ENCODE data around the gene TNS1.

The TNS1 gene

DNA sequence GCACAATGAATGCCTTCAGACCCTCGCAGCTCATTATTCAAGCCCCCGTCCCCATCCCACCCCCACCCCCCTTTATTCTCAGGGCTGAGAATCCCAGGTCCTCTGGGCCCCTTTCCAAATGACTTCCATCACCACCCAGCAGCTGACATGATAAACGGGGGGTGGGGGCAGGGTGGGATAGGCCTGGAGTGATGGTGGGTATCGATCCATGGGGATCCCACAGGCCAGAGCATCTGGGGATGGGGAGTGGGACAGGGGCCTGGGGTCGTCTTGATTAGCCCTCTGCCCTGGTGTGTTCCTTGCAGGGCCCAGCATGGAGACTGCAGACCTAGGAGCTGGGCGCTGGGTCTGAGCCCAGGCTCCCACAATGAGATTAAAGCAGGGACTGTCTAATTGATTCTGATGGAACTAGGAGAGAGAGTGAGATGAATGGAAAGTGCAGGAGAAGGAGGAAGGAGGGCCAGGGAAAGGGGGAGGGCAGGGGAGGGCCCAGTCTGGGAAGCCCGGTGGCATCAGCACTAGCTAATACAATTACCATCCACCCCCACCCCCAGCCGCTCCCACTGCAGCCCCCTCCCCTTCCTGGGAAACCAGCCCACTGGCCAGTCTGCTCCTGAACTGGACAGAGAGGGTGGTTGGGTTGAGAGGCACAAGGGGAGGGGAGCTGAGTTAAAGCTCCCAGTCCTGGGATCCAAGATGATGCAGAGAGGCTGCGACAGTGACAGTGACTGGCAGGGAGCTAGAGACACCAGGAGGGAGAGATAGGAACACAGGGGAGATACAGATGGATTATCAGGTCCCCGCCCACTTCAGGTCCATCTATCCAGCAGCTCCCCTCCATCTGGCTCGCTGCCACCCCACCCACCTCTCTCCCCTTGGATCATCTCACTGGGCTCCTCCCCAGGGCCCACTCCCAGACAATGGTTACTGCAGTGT, 13.1 kb upstream of the TNS1 start:
- TF ChIP-seq, protein P1, sequence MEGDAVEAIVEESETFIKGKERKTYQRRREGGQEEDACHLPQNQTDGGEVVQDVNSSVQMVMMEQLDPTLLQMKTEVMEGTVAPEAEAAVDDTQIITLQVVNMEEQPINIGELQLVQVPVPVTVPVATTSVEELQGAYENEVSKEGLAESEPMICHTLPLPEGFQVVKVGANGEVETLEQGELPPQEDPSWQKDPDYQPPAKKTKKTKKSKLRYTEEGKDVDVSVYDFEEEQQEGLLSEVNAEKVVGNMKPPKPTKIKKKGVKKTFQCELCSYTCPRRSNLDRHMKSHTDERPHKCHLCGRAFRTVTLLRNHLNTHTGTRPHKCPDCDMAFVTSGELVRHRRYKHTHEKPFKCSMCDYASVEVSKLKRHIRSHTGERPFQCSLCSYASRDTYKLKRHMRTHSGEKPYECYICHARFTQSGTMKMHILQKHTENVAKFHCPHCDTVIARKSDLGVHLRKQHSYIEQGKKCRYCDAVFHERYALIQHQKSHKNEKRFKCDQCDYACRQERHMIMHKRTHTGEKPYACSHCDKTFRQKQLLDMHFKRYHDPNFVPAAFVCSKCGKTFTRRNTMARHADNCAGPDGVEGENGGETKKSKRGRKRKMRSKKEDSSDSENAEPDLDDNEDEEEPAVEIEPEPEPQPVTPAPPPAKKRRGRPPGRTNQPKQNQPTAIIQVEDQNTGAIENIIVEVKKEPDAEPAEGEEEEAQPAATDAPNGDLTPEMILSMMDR (IDR thresholded peaks at IDR 0.05): no peak
- no peak overlapping the region for H3K27ac ChIP-seq
- no peak overlapping the region for H3K4me3 ChIP-seq (ENCODE audit: low read depth in 1 of 2, low read length in 1 of 2)
- H3K4me1 ChIP-seq (ENCODE audit: control insufficient read depth in 1 of 2, insufficient read depth in 1 of 2, low read depth in 1 of 2, low read length in 1 of 2): peaks cover 12 to 14% of the 10 kb centered on the region in 2 experiments
- no peaks in the 10 kb centered on the region for H3K36me3 ChIP-seq
- peaks cover 17% of the 10 kb centered on the region for H3K27me3 ChIP-seq
- H3K9me3 ChIP-seq: no peaks in the 10 kb centered on the region

DNA sequence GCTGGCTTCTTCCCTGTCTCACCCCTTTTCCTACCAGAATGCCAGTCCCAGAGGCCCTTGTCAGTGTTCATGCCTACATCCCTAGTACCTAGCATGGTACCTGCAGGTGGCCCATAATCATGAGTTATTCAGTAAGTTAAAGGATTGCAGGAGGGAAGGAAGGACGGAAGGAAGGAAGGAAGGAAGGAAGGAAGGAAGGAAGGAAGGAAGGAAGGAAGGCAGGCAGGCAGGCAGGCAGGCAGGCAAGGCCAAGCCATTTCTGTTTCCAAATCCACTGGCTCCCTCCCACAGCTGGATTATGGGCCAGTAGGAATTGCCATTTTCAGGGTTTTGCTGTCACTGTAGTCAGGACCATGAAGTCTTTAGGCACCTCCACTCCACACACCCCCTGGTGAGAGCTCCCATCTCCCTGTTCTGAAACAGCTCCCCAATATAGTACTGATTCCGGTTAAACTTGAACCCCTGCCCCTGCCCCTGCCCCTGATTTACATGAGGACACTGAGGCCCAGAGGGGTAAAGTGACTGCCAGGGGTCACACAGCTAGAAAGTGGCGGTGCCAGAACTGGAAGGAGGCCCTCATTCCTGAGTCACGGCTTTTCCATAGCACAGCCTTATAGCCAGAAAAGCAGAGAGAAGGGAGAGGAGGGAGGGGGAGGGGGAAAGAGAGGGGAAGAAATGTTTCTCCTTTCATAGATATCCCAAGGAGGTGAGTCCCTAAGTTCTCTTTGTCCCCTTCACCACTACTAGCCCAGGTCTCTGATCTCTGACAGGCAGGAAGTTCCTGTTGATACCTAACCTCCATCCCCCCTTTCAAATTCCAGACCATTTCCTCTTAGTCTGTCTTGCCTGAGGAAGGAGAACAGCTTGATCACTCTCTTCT, 12.2 kb upstream of the TNS1 start:
- TF ChIP-seq, protein P1 (IDR thresholded peaks at IDR 0.05): no peak
- Histone ChIP-seq H3K36me3 (no peaks in the 10 kb centered on the region), H3K4me1 (ENCODE audit: control insufficient read depth in 1 of 2, insufficient read depth in 1 of 2, low read depth in 1 of 2, low read length in 1 of 2) (peaks cover 18% of the 10 kb centered on the region in 2 experiments), H3K27me3 (peaks cover 26% of the 10 kb centered on the region), H3K27ac (no peak overlapping the region), H3K9me3 (no peaks in the 10 kb centered on the region), H3K4me3 (ENCODE audit: low read depth in 1 of 2, low read length in 1 of 2) (no peak overlapping the region)

DNA sequence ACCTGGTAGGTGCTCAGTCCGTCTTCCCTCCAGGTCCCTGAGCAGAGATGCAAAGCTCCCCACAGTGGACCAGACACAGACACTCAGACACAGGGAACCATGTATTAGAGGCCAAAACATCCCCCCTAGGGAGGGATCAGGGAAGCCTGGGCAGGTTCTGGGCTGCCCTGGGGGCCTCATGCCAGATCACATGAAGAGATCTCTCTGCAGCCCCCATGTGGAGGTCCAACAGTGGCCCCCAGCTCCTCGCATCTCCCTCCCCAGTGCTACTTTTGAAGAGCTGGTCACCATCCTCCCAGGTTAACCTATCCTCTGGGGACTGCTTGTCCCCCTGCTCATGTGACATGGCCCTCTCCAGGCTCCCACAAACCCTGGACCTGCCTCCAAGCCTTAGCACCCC, 10.5 kb upstream of the TNS1 start:
- no peak overlapping the region for H3K4me3 ChIP-seq (ENCODE audit: low read depth in 1 of 2, low read length in 1 of 2)
- H3K4me1 ChIP-seq (ENCODE audit: control insufficient read depth in 1 of 2, insufficient read depth in 1 of 2, low read depth in 1 of 2, low read length in 1 of 2): peaks cover 16 to 17% of the 10 kb centered on the region in 2 experiments
- H3K9me3 ChIP-seq: no peaks in the 10 kb centered on the region
- H3K27me3 ChIP-seq: peaks cover 42% of the 10 kb centered on the region
- no peak overlapping the region for H3K27ac ChIP-seq
- H3K36me3 ChIP-seq: no peaks in the 10 kb centered on the region
- TF ChIP-seq, protein P1 (IDR thresholded peaks at IDR 0.05): no peak

DNA sequence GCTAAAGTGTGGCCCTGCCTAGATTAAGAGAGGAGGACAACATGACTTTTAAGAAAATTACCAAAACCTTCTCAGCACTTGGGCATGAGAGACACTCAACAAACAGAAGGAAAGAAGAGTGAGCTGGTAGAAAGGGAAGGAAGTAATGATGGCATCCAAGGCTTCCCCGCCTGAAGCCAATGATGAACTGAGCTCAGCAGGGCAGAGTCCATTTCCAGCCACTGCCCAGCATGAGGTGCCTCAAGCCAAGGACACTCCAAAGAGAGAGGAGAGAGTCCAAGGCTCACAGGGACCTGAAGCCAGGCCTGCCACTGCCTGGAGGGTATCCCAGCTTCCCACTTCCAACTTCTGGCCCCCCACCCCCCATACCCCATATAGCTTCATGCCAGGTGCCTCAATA, 9.5 kb upstream of the TNS1 start:
- TF ChIP-seq, protein P1 (IDR thresholded peaks at IDR 0.05): no peak
- Histone ChIP-seq H3K36me3 (no peaks in the 10 kb centered on the region), H3K27me3 (peaks cover 49% of the 10 kb centered on the region), H3K4me3 (ENCODE audit: low read depth in 1 of 2, low read length in 1 of 2) (no peak overlapping the region), H3K4me1 (ENCODE audit: control insufficient read depth in 1 of 2, insufficient read depth in 1 of 2, low read depth in 1 of 2, low read length in 1 of 2) (peaks cover 12 to 17% of the 10 kb centered on the region in 2 experiments), H3K9me3 (no peaks in the 10 kb centered on the region), H3K27ac (no peak overlapping the region)

DNA sequence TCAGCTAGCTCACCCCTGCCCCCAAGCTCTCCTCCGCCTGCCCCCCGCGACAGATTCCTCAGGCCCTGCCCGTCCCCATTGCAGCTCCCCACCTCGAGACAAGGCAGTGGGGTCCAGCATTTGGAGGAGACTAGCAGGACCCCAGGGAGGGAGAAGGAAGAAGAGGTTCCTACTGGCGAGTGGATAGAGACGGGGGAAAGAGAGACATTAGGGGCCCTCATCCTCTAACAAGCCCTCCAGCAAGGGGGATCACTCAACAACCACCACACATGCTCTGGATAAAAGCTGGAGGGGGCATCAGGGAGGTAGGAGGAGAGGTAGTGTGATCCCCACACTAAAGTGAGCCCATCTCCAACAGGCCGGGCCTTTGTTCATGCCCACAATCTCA, 8.9 kb upstream of the TNS1 start:
- Histone ChIP-seq H3K27me3 (peaks cover 49% of the 10 kb centered on the region), H3K27ac (no peak overlapping the region), H3K9me3 (no peaks in the 10 kb centered on the region), H3K4me3 (ENCODE audit: low read depth in 1 of 2, low read length in 1 of 2) (no peak overlapping the region), H3K4me1 (ENCODE audit: control insufficient read depth in 1 of 2, insufficient read depth in 1 of 2, low read depth in 1 of 2, low read length in 1 of 2) (peaks cover 12 to 17% of the 10 kb centered on the region in 2 experiments), H3K36me3 (no peaks in the 10 kb centered on the region)
- TF ChIP-seq, protein P1 (IDR thresholded peaks at IDR 0.05): no peak

Measured in neutrophil (primary cell).